ENCODE data around the gene ASB13.
"Not testable (repeated sequence)": the region's sequence is repeated elsewhere in the genome, so short reads cannot be mapped to it uniquely, and the experiment has no call there.

ASB13 gene

GRCh38 chr10:5604961-5605360 is 61.4 kb downstream of the ASB13 start:
- no peak for DNase-seq

GRCh38 chr10:5604236-5604925 is 62.0 kb downstream of the ASB13 start:
- no peak for DNase-seq

DNA sequence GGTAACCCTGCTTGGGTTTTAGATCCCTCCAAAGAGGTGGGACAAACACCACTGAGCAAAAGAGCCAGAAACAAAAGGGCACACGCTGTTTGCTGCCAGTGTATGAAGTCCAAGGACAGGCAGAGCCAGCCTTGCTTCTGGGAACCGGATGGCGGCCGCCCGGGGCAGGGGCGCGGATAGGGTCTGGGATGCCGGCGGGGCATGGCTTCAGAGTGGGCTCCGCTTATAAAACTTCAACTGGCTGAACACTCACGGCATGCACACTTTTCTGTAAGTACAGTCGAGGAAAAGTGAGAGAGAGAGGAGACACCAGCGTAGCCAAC is 62.6 kb downstream of the ASB13 start:
- no peak for DNase-seq

GRCh38 chr10:5603091-5603847 is 63.1 kb downstream of the ASB13 start:
- DNase-seq: no peak

DNA sequence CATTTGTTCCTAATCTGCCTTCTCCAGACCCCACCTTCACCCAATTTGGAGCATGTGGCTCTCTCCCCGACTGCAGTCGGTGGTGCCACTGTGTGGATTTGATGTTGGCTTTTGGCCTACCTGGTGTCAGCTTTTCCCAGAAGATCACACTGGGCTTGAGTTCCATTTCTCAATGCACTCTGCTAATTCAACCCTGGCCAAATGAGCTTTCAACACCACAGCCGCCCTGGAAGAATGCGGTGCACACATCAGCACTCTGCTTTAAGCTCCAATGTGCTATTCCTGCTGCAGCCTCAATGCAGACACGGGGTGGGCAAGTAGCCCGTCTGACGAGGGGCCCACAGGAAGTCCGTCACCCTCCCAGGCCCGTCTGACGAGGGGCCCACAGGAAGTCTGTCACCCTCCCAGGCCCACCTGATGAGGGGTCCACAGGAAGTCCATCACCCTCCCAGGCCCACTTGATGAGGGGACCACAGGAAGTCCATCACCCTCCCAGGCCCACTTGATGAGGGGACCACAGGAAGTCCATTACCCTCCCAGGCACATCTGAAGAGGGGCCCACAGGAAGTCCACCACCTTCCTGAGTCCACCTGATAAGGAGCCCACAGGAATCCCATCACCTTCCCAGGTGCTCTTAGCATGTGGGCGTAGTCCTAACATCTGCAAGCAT is 64.4 kb downstream of the ASB13 start:
- no peak for DNase-seq

GRCh38 chr10:5600908-5601307 is 65.5 kb downstream of the ASB13 start:
- DNase-seq: no peak

DNA sequence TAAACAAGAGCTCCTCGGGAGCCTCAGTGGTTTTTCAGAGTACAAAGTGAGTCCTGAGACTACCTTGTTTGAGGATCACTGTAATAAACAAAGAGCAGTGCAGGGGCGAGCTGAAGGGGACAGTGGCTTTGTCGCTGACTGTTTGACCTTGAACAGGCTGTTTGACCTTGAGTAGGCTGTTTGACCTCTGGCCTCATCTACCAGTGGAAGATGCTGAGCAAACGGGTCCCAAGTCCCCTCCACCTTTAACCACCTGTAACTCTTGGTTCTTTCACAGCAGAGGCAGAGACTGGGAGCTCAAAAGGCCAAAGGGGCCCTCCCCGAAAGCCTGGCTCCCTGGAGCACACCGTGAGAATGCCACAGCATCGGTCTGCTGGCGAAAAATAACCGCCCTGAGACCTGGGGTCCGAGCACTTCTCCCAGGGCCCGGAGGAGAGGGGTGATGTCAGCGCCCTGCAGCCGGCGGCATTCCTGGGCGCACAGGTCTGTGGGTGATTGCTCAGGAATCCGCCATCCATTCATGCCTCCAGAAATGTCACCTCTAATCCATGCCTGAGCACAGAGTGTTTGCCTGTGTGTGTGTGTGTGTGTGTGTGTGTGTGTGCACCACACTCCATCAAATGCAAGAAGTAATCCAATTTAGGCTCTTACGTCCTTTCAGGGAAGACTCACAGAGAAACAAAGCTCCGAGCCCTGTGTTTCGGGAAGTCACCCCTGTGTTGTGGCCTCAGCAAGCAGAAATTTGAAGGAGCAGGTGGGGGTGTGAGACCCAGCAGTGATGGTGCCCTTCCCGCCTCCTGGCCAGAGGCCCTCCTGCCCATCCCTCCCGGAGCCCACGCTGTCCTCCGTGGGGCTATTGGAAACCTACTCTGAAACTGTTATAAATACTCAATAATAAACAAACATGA is 66.5 kb downstream of the ASB13 start:
- no peak for DNase-seq

DNA sequence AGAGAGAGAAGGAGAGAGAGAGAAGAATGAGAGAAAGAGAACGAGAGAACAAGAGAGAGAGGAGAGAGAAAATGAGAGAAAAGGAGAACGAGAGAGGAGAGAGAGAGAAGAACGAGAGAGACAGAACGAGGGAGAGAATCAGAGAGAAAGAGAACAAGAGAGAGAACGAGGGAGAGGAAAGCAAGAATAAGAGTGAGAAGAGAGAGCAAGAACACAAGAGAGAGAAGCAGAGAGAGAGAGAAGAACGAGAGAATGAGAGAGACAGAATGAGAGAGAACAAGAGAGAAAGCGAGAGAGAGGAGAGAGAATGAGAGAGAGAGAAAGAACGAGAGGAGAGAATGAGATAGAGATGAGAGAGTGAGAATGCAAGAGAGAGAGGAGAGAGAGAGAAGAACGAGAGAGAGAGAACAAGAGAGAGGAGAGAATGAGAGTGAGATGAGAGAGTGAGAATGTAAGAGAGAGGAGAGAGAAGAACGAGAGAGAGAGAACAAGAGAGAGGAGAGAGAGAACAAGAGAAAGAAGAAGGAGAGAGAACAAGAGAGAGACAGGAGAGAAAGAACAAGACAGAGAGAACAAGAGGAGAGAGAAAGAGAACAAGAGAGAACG is 68.2 kb downstream of the ASB13 start:
- no peak for DNase-seq

GRCh38 chr10:5596611-5597341 is 69.6 kb downstream of the ASB13 start:
- DNase-seq: peak; percentile 52

GRCh38 chr10:5595994-5596471 is 70.4 kb downstream of the ASB13 start:
- peak; percentile 93 for DNase-seq

GRCh38 chr10:5595591-5595990 is 70.8 kb downstream of the ASB13 start:
- peak; percentile 59 for DNase-seq

GRCh38 chr10:5595095-5595494 is 71.3 kb downstream of the ASB13 start:
- DNase-seq: no peak

DNA sequence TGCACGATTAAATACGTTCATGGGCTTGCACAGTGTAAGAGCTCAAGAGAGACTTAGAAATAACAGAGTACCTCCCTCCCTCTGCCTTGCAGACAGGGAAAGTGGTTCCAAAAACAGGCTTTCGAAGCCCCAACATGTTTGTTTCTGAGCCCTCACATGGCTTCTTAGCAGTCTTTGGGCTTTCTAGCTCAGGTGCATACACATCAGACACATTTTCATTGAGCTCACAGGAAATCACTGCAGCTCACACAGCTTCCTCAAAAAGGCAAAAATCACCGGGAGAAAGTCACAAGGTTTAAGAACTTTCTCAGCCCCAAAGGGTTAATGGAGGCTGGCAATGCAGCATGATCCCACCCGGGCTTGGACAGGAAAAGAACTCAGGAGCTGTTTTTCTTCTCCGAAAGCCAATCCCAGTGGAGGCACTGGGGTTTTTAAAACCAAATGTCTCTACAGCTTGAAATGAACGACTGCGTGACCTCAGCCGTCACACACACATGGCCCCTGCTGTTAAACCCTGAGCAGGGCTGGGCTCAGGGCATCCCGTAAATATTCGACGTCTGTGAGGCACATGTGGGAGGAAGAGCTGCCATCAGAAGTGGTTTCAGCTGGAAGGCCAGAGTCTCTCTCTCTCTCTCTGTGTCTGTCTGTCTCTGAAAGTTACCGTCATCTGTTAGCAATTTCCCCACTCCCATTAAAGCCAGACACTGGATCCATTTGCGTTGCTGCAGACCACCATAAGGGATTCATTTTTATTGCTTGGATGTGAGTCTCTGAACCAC is 71.9 kb downstream of the ASB13 start:
- DNase-seq: peak; percentile 70

DNA sequence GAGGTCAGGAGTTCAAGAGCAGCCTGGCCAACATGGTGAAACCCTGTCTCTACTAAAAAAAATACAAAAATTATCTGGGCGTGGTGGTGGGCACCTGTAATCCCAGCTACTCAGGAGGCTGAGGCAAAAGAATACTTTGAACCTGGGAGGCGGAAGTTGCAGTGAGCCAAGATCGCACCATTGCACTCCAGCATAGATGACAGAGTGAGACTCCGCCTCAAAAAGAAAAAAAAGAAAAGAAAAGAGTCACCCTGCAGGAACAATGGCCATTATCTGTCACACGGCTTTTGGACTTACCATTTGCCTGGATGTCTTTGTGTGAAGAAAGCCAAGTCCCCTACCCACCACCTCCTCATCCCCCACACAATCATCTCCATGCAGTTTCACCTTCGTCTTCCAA is 73.0 kb downstream of the ASB13 start:
- DNase-seq: not testable (repeated sequence)

DNA sequence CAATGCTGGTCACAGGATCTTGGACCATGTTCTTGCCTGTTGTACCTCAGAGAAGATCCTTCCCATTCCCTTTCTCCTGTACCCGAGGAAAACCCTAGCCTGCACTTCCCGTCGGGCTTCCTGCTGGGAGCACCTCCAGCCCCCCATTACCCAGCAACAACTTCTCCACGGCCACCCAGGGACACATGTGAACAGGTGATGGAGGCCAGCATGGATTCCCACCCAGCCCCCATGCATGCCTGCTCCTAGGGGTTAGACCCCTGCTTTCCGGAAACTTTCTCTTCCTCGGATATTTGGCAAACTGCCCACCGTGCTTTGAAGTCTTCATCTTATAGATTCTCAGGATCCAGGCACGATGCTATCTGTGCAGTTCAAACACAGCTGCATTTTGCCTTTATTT is 74.3 kb downstream of the ASB13 start:
- no peak for DNase-seq

GRCh38 chr10:5591336-5591824 is 75.0 kb downstream of the ASB13 start:
- DNase-seq: no peak

- DNase-seq: no peak
Observed at GRCh38 chr10:5590816-5591215, 75.6 kb downstream of the ASB13 start.

GRCh38 chr10:5589661-5590511 is 76.5 kb downstream of the ASB13 start:
- DNase-seq: peak; percentile 75

DNA sequence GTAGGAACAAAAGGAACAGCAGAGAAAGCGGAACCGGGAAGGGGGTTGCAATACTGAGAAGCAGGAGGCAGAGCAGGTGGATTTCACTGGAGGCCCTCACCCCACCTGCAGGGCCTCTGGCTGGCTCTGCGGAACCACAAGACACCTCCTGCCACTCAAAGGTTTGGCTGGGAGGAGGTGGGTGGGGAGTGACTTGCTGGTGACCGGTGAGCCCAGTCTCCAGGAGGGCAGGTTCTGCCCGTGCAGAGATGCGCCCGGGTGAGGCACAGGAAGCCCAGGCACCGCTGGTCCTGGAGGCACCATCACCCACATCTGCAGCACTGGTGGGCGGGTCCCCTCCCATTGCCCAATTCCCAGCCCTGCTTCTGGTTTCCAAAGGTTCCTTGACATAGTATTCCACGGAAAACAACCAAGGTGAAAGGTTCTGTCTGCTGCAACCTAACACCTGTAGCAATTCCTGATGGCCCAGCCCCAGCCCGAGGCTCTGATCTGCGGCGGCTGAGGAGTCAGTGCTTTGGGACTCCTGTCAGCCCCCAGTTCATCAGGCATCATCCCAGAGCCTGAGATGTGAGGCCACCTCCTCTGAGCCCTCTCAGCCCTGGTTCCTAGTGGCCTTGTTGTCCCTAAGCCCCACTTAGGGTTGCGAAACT is 77.3 kb downstream of the ASB13 start:
- DNase-seq: no peak
